ENCODE measurements around the gene C4orf50.

The C4orf50 gene

DNA sequence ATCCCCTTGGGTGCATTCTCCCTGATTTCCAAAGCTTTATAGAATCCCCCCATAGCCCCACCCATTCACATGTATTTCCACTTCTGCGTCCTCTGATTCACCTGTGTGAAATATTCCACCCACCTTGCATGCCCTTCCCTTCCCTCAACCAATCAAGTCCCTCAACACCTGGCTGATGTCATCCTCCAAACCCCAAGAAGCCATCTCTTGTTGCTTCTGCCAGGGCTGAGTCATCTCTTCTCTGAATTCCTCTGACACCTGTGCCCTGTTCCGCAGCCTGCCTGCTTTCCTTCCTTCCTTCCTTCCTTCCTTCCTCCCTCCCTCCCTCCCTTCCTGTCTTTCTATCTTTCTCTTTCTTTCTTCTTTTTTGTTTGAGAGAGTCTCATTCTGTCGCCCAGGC is 135.3 kb downstream of the C4orf50 start:
- TF ChIP-seq POLR2AphosphoS5 (IDR thresholded peaks at IDR 0.05; ENCODE audit: low read depth, low read length) (no peak), SIN3A (IDR thresholded peaks at IDR 0.05; ENCODE audit: borderline replicate concordance, insufficient read depth, low read length) (no peak), TAF1 (IDR thresholded peaks at IDR 0.05; ENCODE audit: borderline replicate concordance, insufficient read depth, low read length) (no peak), FOXP2 (optimal IDR thresholded peaks at IDR 0.05; ENCODE audit: borderline replicate concordance, extremely low read depth, extremely low read length, insufficient read depth) (no peak)
- TF ChIP-seq, protein P1, sequence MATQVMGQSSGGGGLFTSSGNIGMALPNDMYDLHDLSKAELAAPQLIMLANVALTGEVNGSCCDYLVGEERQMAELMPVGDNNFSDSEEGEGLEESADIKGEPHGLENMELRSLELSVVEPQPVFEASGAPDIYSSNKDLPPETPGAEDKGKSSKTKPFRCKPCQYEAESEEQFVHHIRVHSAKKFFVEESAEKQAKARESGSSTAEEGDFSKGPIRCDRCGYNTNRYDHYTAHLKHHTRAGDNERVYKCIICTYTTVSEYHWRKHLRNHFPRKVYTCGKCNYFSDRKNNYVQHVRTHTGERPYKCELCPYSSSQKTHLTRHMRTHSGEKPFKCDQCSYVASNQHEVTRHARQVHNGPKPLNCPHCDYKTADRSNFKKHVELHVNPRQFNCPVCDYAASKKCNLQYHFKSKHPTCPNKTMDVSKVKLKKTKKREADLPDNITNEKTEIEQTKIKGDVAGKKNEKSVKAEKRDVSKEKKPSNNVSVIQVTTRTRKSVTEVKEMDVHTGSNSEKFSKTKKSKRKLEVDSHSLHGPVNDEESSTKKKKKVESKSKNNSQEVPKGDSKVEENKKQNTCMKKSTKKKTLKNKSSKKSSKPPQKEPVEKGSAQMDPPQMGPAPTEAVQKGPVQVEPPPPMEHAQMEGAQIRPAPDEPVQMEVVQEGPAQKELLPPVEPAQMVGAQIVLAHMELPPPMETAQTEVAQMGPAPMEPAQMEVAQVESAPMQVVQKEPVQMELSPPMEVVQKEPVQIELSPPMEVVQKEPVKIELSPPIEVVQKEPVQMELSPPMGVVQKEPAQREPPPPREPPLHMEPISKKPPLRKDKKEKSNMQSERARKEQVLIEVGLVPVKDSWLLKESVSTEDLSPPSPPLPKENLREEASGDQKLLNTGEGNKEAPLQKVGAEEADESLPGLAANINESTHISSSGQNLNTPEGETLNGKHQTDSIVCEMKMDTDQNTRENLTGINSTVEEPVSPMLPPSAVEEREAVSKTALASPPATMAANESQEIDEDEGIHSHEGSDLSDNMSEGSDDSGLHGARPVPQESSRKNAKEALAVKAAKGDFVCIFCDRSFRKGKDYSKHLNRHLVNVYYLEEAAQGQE (IDR thresholded peaks at IDR 0.05; ENCODE audit: insufficient read depth in 1 of 2, low read depth in 2 of 2, low read length in 2 of 2), result no peak

DNA sequence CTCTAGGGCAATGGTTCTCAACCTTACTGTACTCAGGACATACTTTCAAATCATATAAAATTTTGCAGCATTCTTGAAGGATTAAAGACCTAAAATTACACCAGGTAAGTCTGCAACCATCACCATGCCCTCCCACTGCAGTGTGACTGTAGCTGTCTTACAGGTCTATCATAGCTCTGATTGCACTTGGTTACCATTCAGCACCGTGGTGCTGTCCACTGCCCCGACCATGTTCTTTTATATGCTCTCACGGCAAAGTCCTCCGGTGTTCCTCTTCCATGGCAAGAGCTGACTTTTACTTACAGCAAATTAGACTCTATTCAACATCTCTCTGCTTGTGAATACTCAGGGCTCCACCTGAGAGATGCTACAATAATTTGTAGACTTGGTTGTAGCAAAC is 136.9 kb downstream of the C4orf50 start:
- TF ChIP-seq POLR2AphosphoS5 (IDR thresholded peaks at IDR 0.05; ENCODE audit: low read depth, low read length) (no peak), FOXP2 (optimal IDR thresholded peaks at IDR 0.05; ENCODE audit: borderline replicate concordance, extremely low read depth, extremely low read length, insufficient read depth) (no peak)
- TF ChIP-seq, protein P1 (IDR thresholded peaks at IDR 0.05; ENCODE audit: insufficient read depth in 1 of 2, low read depth in 2 of 2, low read length in 2 of 2), result peak; percentile 59 to 91; a peak in 3 of 4 replicates

DNA sequence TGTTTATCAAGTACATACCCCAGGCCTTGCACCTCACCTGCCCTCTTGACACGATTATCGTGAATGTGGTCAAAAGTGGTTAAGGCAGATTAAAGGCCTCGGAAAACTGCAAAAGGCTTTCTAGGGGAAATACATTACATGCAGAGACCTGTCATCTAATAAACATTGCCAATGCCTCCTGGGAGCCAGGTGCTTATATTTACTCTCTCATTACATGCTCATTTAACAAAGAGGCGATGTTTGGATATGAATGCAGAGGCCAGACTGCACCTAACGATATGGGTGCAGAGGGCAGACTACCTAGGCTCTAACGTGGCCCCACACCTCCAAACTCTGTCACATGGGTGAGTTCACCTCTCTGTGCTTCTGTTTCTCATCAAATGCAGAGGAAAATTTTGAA is 139.9 kb downstream of the C4orf50 start:
- TF ChIP-seq TAF1 (IDR thresholded peaks at IDR 0.05; ENCODE audit: borderline replicate concordance, insufficient read depth, low read length), result no peak
- TF ChIP-seq, protein P1 (IDR thresholded peaks at IDR 0.05; ENCODE audit: insufficient read depth in 1 of 2, low read depth in 2 of 2, low read length in 2 of 2), result no peak
- no peak for TF ChIP-seq POLR2AphosphoS5 (IDR thresholded peaks at IDR 0.05; ENCODE audit: low read depth, low read length)
- TF ChIP-seq FOXP2 (optimal IDR thresholded peaks at IDR 0.05; ENCODE audit: borderline replicate concordance, extremely low read depth, extremely low read length, insufficient read depth), result no peak
- no peak for TF ChIP-seq SIN3A (IDR thresholded peaks at IDR 0.05; ENCODE audit: borderline replicate concordance, insufficient read depth, low read length)

DNA sequence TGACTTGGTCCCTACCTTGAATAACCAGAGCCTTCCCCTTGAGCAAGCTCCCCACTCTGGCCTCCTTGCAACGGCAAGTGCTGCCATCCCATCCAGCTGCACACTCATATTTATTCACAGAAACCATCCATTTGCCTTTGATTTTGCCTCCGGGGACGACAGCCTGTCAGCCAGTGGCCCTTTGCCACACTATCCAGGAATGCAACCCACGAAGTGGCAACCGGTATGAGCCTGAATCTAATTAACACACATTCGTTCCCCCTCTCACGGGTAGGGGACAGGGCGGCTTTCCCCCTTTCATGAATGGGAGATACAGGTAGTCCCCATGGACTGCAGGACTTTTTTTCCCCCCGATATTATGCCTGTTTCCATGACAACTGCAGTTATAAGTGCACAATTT is 140.8 kb downstream of the C4orf50 start:
- TF ChIP-seq, protein P1 (IDR thresholded peaks at IDR 0.05; ENCODE audit: insufficient read depth in 1 of 2, low read depth in 2 of 2, low read length in 2 of 2), result no peak
- no peak for TF ChIP-seq TAF1 (IDR thresholded peaks at IDR 0.05; ENCODE audit: borderline replicate concordance, insufficient read depth, low read length)
- TF ChIP-seq FOXP2 (optimal IDR thresholded peaks at IDR 0.05; ENCODE audit: borderline replicate concordance, extremely low read depth, extremely low read length, insufficient read depth), result no peak

DNA sequence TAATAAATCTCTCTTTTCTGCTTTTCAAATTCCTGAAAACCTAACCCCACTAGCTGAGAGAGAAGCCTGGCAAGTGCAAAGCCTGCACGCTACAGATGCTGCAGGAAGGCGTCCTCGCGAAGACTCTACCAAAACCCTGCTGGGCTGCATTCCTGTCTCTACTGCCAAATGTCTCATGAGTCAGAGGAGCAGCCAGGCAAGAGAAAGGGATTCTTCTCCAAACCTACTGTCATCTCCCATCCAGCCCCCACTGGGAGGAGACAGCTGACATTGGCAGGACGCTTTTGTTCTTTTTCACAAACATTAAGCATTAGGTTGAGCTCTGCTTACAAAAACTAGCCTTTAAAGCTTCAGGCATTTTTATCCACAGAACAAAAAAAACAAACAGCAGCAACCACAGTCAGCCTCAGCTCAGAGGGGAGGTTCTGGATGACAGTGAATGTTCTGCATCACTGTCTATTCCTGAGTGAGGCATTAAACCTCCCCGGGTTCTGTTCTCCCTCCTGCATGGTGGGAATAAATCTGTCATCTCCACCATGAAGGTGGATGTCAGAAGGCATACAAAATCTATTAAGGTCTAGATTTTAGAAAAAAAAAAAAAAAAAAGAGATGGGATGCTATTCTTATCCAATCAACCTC is 143.3 kb downstream of the C4orf50 start:
- TF ChIP-seq POLR2AphosphoS5 (IDR thresholded peaks at IDR 0.05; ENCODE audit: low read depth, low read length) (no peak), TAF1 (IDR thresholded peaks at IDR 0.05; ENCODE audit: borderline replicate concordance, insufficient read depth, low read length) (no peak), SIN3A (IDR thresholded peaks at IDR 0.05; ENCODE audit: borderline replicate concordance, insufficient read depth, low read length) (no peak), FOXP2 (optimal IDR thresholded peaks at IDR 0.05; ENCODE audit: borderline replicate concordance, extremely low read depth, extremely low read length, insufficient read depth) (no peak)
- TF ChIP-seq, protein P1 (IDR thresholded peaks at IDR 0.05; ENCODE audit: insufficient read depth in 1 of 2, low read depth in 2 of 2, low read length in 2 of 2), result no peak

Measured in PFSK-1 (cell line).